GM20431 (cell line): ENCODE data around the gene KRTAP10-8.
"Not testable (repeated sequence)": the region's sequence is repeated elsewhere in the genome, so short reads cannot be mapped to it uniquely, and the experiment has no call there.

Experiments
- in situ Hi-C: fragments of 300-500 bp; cut with MseI, MboI; formaldehyde crosslinking; loops from one replicate; pipeline ENCODE4 v1.15.0; 2020; ENCODE audit warnings: low sequenced_read_pairs; ENCODE audit not compliant: unreplicated experiment

KRTAP10-8 gene

DNA sequence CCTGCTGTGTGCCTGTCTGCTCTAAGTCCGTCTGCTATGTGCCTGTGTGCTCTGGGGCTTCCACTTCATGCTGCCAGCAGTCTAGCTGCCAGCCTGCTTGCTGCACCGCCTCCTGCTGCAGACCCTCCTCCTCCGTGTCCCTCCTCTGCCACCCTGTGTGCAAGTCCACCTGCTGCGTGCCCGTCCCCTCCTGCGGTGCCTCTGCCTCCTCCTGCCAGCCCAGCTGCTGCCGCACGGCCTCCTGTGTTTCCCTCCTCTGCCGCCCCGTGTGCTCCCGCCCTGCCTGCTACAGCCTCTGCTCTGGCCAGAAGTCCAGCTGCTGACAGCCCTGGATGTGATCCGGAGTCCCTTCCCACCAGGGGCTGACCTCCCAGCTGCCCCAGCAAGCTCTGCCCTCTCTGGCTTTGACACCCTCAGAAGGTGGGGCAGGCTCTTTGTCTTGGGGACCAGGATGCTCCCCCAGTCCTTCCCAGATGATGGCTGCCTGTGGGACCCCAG lies 26.0 kb downstream of the KRTAP10-8 start:
- in situ Hi-C loops, result not testable (repeated sequence)

DNA sequence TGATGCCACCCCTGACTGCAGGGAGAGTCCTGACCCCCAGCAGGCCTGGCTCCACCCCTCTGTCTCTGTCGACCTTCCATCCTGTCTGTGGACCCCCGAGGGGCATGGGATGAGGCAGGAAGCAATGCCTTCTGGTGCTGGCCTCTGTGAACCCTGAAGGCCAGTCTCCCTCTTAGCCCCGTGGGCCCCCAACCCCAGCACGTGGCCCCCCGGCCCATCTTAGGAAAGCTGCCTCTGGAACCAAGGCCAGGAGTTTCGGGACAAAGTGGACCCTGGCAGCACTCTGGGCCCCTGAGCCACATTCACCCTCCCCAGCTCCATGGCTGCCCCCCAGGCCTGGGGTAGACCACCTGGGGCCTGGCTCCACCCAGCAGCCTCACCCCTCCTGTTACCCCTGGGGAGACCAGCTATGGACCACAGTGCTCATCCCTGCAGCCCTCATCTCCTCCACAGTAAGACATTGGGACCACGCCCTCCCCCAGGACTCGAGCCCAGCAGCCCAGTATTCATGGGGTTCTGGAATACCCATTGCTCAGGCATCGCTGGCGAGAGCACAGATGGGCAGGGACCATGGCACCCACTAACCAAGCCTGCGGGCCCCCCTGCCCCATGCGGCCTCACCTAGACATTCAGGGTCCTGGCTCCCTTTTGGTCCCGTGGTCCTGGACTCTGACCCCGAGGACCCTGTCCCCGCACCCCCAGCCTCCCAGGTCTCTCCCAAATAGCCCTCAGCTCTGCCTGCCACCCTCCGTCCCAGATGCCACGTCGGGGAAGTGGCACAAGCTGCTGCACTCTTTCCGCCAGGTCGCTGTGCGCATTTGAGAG lies 26.8 kb downstream of the KRTAP10-8 start:
- in situ Hi-C loops, result not testable (repeated sequence)

DNA sequence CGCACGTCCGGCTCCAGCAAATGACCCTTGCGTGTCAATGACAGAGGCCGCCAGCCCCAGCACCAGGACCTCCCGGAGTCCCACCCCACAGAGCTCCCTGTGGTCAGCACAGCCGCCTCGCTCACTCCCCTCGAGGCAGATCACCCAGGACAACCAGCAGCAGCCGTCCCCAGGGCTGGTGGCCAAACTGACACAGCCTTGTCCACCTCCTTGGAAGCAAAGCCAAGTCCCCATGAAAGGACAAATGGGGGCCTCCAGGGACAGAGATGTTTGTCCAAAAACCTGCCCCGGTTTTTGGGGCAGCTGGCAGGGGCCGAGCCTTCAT lies 27.4 kb downstream of the KRTAP10-8 start:
- in situ Hi-C loops, result no loop called here

DNA sequence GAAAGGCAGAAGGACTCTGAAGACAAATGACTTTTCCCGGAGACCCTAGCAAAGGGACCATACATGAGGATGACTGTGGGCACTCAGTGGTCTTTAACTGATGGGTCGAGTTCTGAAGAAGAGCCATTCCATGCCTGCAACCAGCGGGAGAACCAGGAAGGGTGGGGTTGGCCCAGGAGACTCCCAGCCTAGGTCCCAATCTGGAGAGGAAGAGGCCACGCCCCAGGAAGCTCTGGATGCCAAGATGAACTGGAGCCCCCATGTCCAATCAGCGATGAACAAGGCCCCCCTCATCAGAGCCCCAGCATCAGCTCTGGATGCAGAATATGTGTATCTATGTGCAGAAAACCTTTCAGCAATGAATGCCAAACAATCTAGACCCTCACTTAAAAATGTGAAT lies 28.9 kb downstream of the KRTAP10-8 start:
- in situ Hi-C loops, result no loop called here

DNA sequence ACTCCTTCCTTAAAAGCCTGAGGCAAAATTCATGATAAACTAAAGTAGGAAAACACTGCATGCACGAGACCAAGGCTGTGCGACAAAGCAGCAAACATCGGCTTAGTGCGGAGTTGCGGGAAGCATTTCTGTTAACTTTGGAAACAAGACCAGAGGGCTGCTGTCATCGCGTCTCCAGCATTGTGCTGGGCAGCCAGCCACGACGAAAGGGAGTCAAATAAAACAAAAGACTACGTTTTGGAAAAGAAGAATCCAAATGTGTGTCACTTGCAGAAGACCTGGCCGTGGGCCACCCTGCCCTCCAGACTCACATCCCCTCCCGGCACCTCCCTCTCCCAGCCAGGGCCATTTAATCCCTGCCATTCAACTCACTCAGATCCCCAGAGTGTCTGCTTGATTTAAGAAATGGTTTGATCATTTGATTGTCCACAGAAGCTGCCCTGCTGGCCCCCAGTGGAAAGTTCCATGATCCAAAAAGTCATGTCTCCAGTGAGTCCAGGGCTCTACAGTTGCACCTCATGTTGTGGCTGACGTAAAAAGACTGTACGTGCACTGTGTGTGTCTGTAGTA lies 31.9 kb downstream of the KRTAP10-8 start:
- in situ Hi-C loops, result no loop called here

DNA sequence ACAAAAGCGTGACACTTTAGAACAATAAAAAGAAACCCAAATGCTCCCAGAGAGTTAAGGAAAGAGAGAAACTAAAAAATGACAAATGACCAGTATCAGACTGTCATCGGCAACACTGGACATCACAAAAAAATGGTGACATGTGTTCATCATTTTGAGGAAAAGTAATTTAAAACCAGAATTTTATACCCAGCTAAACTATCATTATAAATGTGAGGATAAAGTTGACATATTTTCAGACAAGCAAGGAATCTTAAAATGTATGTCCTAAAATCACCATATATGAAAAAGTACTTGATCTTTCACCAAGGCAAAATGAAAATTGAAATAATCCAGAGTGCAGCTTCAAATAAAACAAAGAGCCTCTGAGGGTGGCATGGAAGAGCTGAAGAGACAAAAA lies 33.0 kb downstream of the KRTAP10-8 start:
- in situ Hi-C loops, result no loop called here

DNA sequence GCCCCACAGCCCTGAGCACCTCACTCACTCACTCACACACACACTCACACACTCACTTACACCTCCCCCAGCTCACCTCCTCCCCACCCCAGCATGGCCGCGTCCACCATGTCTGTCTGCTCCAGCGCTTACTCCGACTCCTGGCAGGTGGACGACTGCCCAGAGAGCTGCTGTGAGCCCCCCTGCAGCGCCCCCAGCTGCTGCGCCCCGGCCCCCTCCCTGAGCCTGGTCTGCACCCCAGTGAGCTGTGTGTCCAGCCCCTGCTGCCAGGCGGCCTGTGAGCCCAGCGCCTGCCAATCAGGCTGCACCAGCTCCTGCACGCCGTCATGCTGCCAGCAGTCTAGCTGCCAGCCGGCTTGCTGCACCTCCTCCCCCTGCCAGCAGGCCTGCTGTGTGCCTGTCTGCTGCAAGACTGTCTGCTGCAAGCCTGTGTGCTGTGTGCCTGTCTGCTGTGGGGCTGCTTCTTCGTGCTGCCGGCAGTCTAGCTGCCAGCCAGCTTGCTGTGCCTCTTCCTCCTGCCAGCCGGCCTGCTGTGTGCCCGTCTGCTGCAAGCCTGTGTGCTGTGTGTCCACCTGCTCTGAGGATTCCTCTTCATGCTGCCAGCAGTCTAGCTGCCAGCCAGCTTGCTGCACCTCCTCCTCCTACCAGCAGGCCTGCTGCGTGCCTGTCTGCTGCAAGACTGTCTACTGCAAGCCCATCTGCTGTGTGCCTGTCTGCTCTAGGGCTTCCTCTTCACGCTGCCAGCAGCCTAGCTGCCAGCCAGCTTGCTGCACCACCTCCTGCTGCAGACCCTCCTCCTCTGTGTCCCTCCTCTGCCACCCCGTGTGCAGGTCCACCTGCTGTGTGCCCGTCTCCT lies 34.7 kb downstream of the KRTAP10-8 start, which contains the start of gene KRTAP10-11:
Gene KRTAP10-11, plus strand, starts transcription at position 49 of the 856 bp plus-strand sequence. Its CDS starts 45 bp downstream, at position 94.
- in situ Hi-C loops, result not testable (repeated sequence)

DNA sequence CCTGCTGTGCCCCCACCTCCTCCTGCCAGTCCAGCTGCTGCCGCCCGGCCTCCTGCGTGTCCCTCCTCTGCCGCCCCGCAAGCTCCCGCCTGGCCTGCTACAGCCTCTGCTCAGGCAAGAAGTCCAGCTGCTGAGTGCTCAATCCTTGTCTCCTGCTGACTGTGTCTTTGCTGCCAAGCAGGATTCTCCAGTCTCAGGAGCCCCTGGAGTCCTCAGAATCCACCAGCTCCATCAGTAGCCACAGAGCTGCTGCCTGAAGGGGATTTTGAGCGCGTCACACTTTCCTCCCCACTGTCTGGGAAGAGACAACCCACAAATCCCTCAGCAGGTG lies 35.3 kb downstream of the KRTAP10-8 start:
- in situ Hi-C loops, result no loop called here

DNA sequence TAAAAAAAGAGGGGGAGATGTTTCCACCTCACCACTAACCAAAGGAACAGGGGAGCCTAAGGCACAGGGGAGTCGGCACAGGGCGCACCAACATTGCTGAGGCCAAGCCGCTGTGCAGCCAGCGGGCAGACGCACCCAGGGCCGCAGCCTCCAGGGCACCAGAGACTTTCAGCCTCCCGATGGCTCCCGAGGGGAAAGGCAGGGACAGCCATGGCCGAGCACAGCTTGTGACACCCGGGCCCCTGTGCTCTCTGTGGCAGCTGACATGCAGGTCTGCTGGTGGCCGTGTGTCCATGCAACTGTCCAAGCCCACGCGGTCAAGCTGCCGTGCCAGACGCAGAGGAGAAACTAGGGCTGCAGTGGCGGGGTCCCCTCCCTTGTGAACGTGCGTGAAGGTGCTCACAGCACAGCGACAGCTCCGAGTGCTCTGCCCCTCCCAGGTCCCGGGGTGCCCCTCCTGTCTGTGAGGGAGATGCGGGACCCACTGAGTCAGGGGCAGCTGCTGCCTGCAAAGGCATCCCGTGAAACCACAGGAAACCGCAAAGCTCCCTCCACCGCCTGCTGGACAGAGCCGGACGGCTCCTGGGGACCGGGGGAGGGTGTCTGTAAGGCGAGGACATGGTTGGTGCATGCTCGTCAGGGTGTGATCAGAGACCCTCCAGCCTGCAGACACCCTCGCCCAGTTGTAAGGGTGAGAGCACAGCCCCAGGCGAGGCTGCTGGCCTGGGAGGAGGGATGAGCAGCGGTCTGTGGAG lies 36.9 kb downstream of the KRTAP10-8 start:
- in situ Hi-C loops, result no loop called here

DNA sequence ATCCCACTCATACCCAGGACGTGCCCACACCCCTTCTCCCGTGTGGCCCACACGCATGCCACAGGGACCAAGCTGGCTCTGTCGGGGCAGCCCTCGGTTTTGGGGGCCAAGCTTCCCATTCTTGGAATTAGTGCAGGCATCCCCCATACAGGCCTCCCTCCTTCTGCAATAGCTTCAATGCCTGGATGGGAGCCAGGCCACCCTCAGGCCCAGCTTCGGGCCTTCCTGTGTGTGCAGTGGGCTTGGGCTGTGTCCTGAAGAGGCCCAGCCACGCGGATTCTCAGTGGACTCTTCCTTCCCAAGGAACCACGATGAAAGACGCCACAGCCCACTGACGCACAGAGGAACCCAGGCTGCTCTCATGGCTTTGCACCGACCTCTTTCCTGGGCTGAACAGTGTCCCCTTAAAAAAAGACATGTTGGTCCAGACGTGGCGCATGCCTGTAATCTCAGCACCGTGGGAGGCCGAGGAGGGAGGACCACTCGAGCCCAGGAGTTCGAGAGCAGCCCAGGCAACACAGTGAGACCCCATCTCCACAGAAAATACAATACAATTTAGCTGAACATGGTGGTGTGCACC lies 37.7 kb downstream of the KRTAP10-8 start:
- in situ Hi-C loops, result no loop called here

DNA sequence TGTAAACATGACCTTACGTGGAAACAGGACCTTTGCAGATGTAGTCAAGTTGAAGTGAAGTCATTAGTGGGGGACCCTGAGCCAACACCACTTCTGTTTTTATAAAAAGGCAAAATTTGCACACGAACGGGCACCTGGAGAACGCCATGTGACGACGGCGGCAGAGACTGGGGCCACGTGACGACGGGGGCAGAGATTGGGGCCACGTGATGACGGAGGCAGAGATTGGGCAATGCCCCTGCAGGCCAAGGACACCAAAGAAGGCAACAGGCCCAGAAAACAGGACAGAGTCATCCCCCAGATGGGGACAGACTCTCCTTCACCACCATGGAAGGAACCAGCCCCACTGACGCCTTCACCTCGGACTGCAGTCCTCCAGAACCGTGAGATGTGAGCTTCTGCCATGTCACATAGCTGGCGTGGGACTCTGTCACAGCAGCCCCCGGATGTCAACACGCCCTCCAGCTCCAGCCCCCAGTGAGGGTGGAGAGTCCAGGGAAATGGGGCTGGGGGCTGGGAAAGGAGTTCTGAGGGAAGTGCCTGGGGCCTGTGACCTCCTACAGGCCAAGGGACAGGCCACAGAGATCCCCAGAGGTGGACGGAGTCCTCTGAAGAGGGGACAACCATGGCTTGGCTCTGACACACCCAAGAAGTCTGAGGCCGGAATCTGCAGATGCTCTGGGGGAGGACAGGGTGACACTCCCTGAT lies 38.5 kb downstream of the KRTAP10-8 start:
- in situ Hi-C loops, result no loop called here

DNA sequence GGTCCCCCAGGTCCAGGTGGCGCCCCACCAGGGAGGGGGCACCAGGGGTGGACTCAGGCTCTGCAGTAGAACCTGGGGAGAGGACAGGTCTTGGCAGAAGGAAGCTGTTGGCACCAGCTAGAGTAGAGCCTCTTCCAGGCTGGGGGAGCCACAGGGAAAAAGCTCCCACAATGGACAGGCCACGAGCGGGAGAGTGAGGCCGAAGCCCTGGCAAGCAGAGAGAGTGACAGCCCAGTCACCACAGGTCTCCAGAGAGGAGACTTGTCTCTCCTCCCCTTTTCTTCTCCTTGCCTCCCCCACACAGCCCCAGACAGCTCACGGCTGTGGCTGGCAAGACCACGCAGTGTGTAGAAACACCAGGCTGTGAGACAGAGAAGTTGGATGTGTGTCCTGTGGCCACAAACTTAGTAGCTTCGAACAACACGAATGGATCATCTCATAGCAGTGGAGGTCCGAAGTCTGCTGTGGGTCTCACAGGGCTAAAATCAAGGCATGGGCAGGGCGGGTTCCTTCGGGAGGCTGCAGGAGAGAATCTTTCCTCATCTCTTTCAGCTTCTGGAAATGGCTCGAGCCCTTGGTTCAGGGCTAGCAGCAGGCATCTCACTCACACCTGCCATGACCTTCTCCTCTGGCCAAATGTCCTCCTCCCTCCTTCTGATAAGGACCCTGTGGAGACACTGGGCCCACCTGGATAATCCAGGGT lies 39.2 kb downstream of the KRTAP10-8 start:
- in situ Hi-C loops, result no loop called here

DNA sequence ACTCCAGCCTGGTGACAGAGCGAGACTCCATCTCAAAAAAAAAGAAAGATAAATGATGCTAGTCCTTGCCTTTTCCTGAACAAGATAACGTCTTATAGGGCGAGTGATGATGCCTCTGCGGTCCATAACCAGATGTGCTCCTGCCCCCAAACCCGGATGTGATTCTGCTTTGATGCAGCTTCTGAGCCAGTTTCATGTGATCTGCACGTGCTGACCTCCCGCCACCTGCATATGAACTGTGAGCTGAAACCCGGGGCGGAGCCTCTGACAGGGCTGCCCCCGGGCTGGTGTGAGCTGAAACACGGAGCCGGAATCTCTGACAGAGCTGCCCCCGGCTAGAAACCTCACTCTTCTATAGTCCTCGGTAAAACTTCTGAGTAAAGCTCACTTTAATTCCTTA lies 41.2 kb downstream of the KRTAP10-8 start:
- in situ Hi-C loops, result no loop called here

DNA sequence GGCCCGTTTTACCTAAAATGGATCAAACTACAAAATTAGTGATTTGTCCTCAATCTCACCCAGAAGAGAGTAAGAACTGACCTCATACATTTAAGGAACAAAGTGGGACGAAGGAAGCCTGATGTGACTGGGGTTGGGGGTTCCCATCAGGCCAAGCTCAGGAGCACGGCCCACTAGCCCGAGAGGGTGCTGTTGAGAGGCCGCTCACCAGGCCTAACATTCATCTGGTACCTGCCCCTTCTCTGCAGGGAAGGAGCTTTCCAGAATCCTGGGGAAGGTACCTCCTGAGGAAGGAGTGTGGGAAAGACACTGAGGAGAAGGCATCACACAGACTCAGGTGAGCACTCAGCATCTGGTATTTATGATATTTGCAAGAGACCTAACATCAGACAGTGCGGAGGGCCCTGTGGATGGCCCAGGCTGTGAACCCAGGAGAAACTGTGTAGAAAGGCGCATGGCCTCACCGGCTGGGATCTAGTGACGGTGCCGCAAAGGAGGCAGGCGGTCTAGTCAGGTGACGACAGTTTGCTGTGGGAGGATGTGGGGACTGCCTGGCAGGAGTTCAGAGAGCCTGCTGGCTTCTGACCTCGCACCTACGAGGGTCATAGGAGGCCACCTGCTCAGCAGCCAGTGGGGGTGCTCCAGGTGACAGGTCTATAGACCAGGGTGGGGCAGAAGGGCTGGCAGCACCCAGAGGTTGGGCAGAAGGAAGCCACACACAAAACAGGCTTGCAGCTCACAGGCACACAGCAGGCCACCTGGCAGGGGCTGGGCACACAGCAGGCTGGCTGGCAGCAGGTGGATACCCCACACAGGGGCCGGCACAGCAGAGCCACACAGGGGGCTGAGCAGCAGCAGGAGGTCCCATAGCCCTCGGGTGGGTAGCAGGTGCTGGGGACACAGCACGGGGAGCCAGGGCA lies 42.0 kb downstream of the KRTAP10-8 start:
- in situ Hi-C loops, result no loop called here

DNA sequence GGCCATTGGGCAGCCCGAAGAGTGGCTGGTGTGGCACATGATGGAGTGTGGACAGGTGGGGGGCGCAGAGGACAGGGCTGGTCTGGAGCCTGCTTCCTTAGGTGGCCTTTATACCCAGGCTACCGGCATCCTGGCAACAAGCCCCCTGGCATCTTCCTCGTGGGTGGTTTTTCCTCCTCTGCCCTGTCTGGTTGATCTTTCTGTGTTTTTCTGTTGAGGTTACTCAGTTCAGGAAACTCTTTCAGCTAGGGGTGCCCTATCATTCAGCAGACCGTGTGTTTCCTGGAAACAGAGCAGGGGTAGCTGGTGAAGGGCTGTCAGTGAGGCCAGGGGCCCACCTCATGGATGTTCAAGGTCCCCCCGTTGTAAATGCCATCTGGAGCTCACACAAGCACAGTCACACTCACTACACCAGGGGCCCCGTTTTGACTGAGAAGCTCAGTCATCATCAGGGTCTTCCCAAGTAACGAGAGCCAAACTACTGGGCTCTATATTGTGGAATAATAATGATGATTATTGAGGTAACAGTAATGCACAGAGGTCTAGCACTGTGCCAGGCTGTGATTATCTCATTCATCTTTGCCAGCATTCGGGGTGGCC lies 42.8 kb downstream of the KRTAP10-8 start, which contains the start of gene KRTAP12-4:
Gene KRTAP12-4, minus strand, starts transcription at position 84 of the 600 bp plus-strand sequence. Its CDS starts 45 bp downstream, at position 39.
- in situ Hi-C loops, result no loop called here

DNA sequence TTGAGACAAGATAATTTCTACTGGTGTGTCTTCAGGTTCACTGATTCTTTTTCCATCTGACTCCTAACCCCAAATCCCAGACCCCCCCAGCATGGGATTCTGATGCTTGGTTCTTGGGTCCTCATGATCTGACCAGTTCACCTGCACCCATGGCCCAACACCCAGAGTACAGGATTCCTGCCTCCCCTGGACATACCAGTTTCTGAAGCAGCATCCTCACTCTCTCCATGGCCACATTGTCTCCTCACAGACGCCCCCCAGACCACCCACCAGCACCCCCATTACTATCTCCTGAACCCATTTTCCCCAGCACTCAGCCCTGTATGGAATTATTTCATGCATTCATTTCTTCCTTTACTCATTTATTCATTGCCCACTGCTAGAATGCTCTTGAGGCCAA lies 45.0 kb downstream of the KRTAP10-8 start:
- in situ Hi-C loops, result no loop called here
